WTC11 (cell line): ENCODE results near the gene THBS2. TPM values are rescaled to one million over a fixed set of nuclear protein-coding genes. Genes with fewer than 3 reads are reported as not detected.

Source experiments
- ATAC-seq: fragments of 200-7000 bp; cut with Tn5 transposase; 2 replicates; pipeline ENCODE4 v1.10.0; 2021; ENCODE audit warnings: mild to moderate bottlenecking, moderate library complexity
- CTCF ChIA-PET: fragments of 300-600 bp; sonication (Branson Sonifier 250); formaldehyde crosslinking; loops from one replicate; lab custom pipeline; 2021; ENCODE audit warnings: antibody characterized with exemption; lab: Charles Lee
- POLR2A ChIA-PET: fragments of 350-600 bp; sonication (Branson Sonifier 250); formaldehyde crosslinking; loops from one replicate; lab custom pipeline; 2021; ENCODE audit warnings: antibody characterized with exemption; lab: Charles Lee
- DNase-seq: peaks from one replicate; pipeline ENCODE4 v3.0.0; 2021; ENCODE audit warnings: low spot score
- H3K27ac Mint-ChIP-seq: 2 replicates; pipeline ENCODE4 v1.8.0; 2021; ENCODE audit warnings: mixed read lengths
- H3K27me3 Mint-ChIP-seq: 2 replicates; pipeline ENCODE4 v1.8.0; 2021; ENCODE audit warnings: low read depth, mild to moderate bottlenecking, moderate library complexity, mixed read lengths
- H3K36me3 Mint-ChIP-seq: 2 replicates; pipeline ENCODE4 v1.8.0; 2021; ENCODE audit warnings: mixed read lengths
- H3K4me1 Mint-ChIP-seq: 2 replicates; pipeline ENCODE4 v1.8.0; 2022; ENCODE audit warnings: mixed read lengths
- H3K4me3 Mint-ChIP-seq: 2 replicates; pipeline ENCODE4 v1.8.0; 2021; ENCODE audit warnings: mild to moderate bottlenecking, moderate library complexity, mixed read lengths
- H3K9me3 Mint-ChIP-seq: 2 replicates; pipeline ENCODE4 v1.8.0; 2021; ENCODE audit warnings: mixed read lengths
- ETV6 ChIP-seq: sonication (generic); formaldehyde crosslinking; IDR thresholded peaks from 2 replicates; pipeline ENCODE4 v1.8.1; 2022; ENCODE audit warnings: mild to moderate bottlenecking, missing genetic modification reagents
- MYBL2 ChIP-seq: sonication (generic); formaldehyde crosslinking; IDR thresholded peaks from 2 replicates; pipeline ENCODE4 v1.8.1; 2023; ENCODE audit warnings: mild to moderate bottlenecking, moderate library complexity, missing genetic modification reagents
- OVOL2 ChIP-seq: fragments of 250-450 bp; sonication (Bioruptor Pico); IDR thresholded peaks from 2 replicates; pipeline ENCODE4 v1.9.0; 2021; ENCODE audit warnings: mild to moderate bottlenecking, borderline replicate concordance
- PRRX2 ChIP-seq: fragments of 250-450 bp; sonication (Bioruptor Pico); IDR thresholded peaks from 2 replicates; pipeline ENCODE4 v1.8.0; 2021; ENCODE audit warnings: mild to moderate bottlenecking
- TCF7 ChIP-seq: sonication (generic); formaldehyde crosslinking; IDR thresholded peaks from 2 replicates; pipeline ENCODE4 v1.8.0; 2022; ENCODE audit warnings: mild to moderate bottlenecking, low read depth, missing genetic modification reagents, moderate library complexity
- ZNF138 ChIP-seq: sonication (generic); formaldehyde crosslinking; conservative IDR thresholded peaks from 2 replicates; pipeline ENCODE4 v1.8.1; 2022; ENCODE audit warnings: mild to moderate bottlenecking, moderate library complexity, missing genetic modification reagents
- ZNF232 ChIP-seq: sonication (generic); formaldehyde crosslinking; IDR thresholded peaks from 2 replicates; pipeline ENCODE4 v1.8.0; 2022; ENCODE audit warnings: mild to moderate bottlenecking, missing genetic modification reagents
- ZNF396 ChIP-seq: fragments of 250-450 bp; sonication (Bioruptor Pico); IDR thresholded peaks from 2 replicates; pipeline ENCODE4 v1.8.0; 2021; ENCODE audit warnings: mild to moderate bottlenecking, moderate library complexity, borderline replicate concordance
- total RNA-seq: library from RNA; stranded (reverse); gene quantifications from 3 replicates; pipeline ENCODE4 v1.2.3, GENCODE V29; 2021
- TF ChIP-seq, protein P1 (sequence below): fragments of 250-450 bp; sonication (Bioruptor Pico); IDR thresholded peaks from 2 replicates; pipeline ENCODE4 v1.9.0; 2021; ENCODE audit warnings: mild to moderate bottlenecking, borderline replicate concordance
- TF ChIP-seq, protein P2 (sequence below): sonication (generic); formaldehyde crosslinking; conservative IDR thresholded peaks from 2 replicates; pipeline ENCODE4 v1.8.1; 2022; ENCODE audit warnings: mild to moderate bottlenecking, missing genetic modification reagents
- TF ChIP-seq, protein P3 (sequence below): fragments of 250-450 bp; sonication (Bioruptor Pico); IDR thresholded peaks from 2 replicates; pipeline ENCODE4 v1.8.0; 2021; ENCODE audit warnings: mild to moderate bottlenecking
- TF ChIP-seq, protein P4 (sequence below): fragments of 250-450 bp; sonication (Bioruptor Pico); IDR thresholded peaks from 2 replicates; pipeline ENCODE4 v1.9.0; 2021; ENCODE audit warnings: moderate library complexity, mild to moderate bottlenecking, inconsistent platforms, borderline replicate concordance
- TF ChIP-seq, protein P5 (sequence below): sonication (generic); formaldehyde crosslinking; IDR thresholded peaks from 2 replicates; pipeline ENCODE4 v1.8.1; 2023; ENCODE audit warnings: mild to moderate bottlenecking, missing genetic modification reagents, borderline replicate concordance
- TF ChIP-seq, protein P6 (sequence below): sonication (generic); formaldehyde crosslinking; IDR thresholded peaks from 2 replicates; pipeline ENCODE4 v1.8.1; 2023; ENCODE audit warnings: mild to moderate bottlenecking, missing genetic modification reagents, moderate library complexity
- TF ChIP-seq, protein P7 (sequence below): sonication (generic); formaldehyde crosslinking; IDR thresholded peaks from 2 replicates; pipeline ENCODE4 v1.8.1; 2022; ENCODE audit warnings: mild to moderate bottlenecking, missing genetic modification reagents, moderate library complexity, borderline replicate concordance
- TF ChIP-seq, protein P8 (sequence below): sonication (generic); formaldehyde crosslinking; IDR thresholded peaks from 2 replicates; pipeline ENCODE4 v1.8.1; 2022; ENCODE audit warnings: missing genetic modification reagents, borderline replicate concordance

The THBS2 gene
- total RNA-seq, 1 experiment from 2014 or later = 40.3 TPM

DNA sequence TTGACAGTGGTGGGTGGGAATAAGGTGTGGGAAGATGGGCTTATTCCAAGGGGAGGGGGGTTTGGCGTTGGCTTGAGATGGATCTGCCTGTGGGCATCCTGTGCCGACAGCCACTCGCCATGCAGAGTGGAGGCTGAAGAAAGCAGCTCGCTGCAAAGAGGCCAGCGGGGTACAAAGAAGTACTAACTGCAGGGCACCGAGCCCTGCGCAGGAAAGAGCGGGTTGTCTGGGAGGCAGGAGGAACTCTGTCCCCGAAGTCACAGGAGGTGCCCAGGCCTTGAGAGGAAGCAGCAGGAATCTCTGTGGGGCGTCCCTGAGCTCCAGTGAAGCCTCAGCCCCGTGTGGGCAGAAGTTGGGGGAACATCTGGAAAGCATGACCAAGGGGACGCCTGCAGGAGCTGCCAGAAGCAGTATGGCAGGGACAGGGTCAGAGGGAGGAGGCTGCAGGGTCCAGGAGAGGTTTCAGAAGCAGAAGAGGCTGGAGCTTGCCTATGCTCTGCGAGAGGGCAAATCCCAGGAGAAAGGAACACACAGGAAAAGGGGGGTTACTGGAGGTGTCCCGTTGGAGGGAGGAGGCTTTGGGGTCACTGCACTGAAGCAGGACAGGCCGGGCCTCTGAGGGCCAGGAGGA, 77.2 kb downstream of the THBS2 start (continued):
- TF ChIP-seq TCF7 (CRISPR knock-in tag) = no peak
- TF ChIP-seq, all 79 proteins: peak for 0

DNA sequence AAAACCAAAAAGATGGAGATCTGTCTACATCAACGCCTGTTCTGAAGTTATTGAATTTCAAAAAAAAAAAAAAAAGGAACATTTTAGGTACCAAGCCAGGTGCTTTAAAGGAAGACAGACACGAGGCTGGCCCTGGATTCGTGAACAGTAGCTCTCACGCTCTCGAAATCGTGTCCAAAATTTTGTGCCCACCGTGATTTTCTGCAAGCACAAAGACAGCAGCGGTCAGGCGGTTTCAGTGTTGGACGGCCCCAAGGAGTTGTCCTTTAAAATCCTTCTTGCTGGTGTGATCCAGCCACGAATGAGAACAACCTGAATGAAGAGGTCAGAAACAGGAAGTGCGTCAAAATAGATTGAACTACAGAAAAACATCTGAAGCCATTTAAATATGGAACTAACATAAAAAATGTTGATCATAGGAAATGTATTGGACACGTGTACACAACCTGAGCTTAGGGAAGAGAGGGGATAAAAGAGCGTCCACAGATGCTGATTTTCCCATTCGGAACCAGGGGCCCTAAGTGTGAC, 78.2 kb downstream of the THBS2 start:
- CTCF ChIA-PET = no interaction called here
- Mint-ChIP-seq H3K9me3 (peaks cover 18% of the 10 kb centered on the region), H3K27me3 (no peaks in the 10 kb centered on the region), H3K4me1 (peaks cover 6% of the 10 kb centered on the region), H3K4me3 (no peak overlapping the region), H3K36me3 (peaks cover 9% of the 10 kb centered on the region), H3K27ac (no peak overlapping the region)
- no peak for DNase-seq
- ATAC-seq = no peak
- TF ChIP-seq OVOL2 (CRISPR knock-in tag) = no peak
- no peak for TF ChIP-seq MYBL2 (CRISPR knock-in tag)
- TF ChIP-seq, protein P1, sequence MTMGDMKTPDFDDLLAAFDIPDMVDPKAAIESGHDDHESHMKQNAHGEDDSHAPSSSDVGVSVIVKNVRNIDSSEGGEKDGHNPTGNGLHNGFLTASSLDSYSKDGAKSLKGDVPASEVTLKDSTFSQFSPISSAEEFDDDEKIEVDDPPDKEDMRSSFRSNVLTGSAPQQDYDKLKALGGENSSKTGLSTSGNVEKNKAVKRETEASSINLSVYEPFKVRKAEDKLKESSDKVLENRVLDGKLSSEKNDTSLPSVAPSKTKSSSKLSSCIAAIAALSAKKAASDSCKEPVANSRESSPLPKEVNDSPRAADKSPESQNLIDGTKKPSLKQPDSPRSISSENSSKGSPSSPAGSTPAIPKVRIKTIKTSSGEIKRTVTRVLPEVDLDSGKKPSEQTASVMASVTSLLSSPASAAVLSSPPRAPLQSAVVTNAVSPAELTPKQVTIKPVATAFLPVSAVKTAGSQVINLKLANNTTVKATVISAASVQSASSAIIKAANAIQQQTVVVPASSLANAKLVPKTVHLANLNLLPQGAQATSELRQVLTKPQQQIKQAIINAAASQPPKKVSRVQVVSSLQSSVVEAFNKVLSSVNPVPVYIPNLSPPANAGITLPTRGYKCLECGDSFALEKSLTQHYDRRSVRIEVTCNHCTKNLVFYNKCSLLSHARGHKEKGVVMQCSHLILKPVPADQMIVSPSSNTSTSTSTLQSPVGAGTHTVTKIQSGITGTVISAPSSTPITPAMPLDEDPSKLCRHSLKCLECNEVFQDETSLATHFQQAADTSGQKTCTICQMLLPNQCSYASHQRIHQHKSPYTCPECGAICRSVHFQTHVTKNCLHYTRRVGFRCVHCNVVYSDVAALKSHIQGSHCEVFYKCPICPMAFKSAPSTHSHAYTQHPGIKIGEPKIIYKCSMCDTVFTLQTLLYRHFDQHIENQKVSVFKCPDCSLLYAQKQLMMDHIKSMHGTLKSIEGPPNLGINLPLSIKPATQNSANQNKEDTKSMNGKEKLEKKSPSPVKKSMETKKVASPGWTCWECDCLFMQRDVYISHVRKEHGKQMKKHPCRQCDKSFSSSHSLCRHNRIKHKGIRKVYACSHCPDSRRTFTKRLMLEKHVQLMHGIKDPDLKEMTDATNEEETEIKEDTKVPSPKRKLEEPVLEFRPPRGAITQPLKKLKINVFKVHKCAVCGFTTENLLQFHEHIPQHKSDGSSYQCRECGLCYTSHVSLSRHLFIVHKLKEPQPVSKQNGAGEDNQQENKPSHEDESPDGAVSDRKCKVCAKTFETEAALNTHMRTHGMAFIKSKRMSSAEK (CRISPR knock-in tag) = no peak
- TF ChIP-seq ZNF396 = no peak
- TF ChIP-seq, protein P2, sequence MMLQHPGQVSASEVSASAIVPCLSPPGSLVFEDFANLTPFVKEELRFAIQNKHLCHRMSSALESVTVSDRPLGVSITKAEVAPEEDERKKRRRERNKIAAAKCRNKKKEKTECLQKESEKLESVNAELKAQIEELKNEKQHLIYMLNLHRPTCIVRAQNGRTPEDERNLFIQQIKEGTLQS = no peak
- TF ChIP-seq ETV6 (CRISPR knock-in tag) = no peak
- TF ChIP-seq ZNF232 (CRISPR knock-in tag) = no peak
- TF ChIP-seq, protein P3, sequence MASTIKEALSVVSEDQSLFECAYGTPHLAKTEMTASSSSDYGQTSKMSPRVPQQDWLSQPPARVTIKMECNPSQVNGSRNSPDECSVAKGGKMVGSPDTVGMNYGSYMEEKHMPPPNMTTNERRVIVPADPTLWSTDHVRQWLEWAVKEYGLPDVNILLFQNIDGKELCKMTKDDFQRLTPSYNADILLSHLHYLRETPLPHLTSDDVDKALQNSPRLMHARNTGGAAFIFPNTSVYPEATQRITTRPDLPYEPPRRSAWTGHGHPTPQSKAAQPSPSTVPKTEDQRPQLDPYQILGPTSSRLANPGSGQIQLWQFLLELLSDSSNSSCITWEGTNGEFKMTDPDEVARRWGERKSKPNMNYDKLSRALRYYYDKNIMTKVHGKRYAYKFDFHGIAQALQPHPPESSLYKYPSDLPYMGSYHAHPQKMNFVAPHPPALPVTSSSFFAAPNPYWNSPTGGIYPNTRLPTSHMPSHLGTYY (CRISPR knock-in tag) = no peak
- POLR2A ChIA-PET = no interaction called here

DNA sequence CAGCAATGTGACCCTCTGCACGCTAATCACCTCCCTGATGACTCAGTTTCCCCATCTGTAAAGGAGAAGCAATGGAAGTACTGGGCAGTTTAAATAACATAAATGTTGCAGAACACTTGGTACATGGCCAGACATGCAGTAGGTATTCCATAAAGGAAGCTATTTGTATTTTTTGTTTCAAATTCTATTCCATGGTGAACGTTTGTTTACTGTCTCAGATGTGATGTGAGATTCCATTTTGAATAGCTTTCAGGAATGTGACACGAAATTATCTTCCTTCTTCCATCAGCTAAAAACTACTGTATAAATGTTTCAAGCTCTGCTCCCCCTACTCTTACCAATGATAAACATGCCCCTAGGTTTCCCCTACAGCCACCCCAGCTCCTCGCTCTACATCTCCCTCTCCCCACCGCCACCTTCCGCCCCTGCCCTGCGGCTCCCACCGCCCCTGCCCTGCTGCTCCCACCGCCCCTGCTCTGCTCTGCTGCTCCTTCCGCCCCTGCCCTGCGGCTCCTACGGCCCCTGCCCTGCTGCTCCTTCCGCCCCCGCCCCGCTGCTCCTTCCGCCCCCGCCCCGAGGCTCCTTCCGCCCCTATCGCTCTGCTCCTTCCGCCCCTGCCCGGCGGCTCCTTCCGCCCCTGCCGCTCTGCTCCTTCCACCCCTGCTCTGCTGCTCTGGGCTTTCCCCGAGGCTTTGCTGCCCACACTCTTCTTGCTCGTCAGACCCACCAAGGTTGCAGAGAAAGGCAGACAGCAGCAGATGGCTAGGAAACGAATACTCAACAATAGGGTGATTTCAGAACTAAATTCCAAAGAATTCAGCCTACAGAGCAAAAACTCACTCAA, 78.9 kb downstream of the THBS2 start:
- DNase-seq (no peak), ATAC-seq (no peak; the same call in 1 of the 2 replicates)
- Mint-ChIP-seq H3K4me3 (no peak overlapping the region), H3K27me3 (no peaks in the 10 kb centered on the region), H3K9me3 (peaks cover 11% of the 10 kb centered on the region), H3K36me3 (peaks cover 4% of the 10 kb centered on the region), H3K4me1 (peaks cover 6% of the 10 kb centered on the region), H3K27ac (no peak overlapping the region)
- CTCF ChIA-PET = no interaction called here
- no peak for TF ChIP-seq PRRX2 (CRISPR knock-in tag)
- TF ChIP-seq, protein P4, sequence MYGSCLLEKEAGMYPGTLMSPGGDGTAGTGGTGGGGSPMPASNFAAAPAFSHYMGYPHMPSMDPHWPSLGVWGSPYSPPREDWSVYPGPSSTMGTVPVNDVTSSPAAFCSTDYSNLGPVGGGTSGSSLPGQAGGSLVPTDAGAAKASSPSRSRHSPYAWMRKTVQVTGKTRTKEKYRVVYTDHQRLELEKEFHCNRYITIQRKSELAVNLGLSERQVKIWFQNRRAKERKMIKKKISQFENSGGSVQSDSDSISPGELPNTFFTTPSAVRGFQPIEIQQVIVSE (CRISPR knock-in tag) = no peak
- TF ChIP-seq, protein P5, sequence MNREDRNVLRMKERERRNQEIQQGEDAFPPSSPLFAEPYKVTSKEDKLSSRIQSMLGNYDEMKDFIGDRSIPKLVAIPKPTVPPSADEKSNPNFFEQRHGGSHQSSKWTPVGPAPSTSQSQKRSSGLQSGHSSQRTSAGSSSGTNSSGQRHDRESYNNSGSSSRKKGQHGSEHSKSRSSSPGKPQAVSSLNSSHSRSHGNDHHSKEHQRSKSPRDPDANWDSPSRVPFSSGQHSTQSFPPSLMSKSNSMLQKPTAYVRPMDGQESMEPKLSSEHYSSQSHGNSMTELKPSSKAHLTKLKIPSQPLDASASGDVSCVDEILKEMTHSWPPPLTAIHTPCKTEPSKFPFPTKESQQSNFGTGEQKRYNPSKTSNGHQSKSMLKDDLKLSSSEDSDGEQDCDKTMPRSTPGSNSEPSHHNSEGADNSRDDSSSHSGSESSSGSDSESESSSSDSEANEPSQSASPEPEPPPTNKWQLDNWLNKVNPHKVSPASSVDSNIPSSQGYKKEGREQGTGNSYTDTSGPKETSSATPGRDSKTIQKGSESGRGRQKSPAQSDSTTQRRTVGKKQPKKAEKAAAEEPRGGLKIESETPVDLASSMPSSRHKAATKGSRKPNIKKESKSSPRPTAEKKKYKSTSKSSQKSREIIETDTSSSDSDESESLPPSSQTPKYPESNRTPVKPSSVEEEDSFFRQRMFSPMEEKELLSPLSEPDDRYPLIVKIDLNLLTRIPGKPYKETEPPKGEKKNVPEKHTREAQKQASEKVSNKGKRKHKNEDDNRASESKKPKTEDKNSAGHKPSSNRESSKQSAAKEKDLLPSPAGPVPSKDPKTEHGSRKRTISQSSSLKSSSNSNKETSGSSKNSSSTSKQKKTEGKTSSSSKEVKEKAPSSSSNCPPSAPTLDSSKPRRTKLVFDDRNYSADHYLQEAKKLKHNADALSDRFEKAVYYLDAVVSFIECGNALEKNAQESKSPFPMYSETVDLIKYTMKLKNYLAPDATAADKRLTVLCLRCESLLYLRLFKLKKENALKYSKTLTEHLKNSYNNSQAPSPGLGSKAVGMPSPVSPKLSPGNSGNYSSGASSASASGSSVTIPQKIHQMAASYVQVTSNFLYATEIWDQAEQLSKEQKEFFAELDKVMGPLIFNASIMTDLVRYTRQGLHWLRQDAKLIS (CRISPR knock-in tag) = no peak
- TF ChIP-seq ZNF138 (CRISPR knock-in tag) = no peak
- TF ChIP-seq, protein P6, sequence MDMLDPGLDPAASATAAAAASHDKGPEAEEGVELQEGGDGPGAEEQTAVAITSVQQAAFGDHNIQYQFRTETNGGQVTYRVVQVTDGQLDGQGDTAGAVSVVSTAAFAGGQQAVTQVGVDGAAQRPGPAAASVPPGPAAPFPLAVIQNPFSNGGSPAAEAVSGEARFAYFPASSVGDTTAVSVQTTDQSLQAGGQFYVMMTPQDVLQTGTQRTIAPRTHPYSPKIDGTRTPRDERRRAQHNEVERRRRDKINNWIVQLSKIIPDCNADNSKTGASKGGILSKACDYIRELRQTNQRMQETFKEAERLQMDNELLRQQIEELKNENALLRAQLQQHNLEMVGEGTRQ = no peak
- TF ChIP-seq, protein P7, sequence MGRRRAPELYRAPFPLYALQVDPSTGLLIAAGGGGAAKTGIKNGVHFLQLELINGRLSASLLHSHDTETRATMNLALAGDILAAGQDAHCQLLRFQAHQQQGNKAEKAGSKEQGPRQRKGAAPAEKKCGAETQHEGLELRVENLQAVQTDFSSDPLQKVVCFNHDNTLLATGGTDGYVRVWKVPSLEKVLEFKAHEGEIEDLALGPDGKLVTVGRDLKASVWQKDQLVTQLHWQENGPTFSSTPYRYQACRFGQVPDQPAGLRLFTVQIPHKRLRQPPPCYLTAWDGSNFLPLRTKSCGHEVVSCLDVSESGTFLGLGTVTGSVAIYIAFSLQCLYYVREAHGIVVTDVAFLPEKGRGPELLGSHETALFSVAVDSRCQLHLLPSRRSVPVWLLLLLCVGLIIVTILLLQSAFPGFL (CRISPR knock-in tag) = no peak
- TF ChIP-seq, protein P8, sequence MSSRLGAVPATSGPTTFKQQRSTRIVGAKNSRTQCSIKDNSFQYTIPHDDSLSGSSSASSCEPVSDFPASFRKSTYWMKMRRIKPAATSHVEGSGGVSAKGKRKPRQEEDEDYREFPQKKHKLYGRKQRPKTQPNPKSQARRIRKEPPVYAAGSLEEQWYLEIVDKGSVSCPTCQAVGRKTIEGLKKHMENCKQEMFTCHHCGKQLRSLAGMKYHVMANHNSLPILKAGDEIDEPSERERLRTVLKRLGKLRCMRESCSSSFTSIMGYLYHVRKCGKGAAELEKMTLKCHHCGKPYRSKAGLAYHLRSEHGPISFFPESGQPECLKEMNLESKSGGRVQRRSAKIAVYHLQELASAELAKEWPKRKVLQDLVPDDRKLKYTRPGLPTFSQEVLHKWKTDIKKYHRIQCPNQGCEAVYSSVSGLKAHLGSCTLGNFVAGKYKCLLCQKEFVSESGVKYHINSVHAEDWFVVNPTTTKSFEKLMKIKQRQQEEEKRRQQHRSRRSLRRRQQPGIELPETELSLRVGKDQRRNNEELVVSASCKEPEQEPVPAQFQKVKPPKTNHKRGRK (CRISPR knock-in tag) = no peak
- POLR2A ChIA-PET = no interaction called here
